ENCODE measurements around the gene XK.
"Not testable (repeated sequence)": the region's sequence is repeated elsewhere in the genome, so short reads cannot be mapped to it uniquely, and the experiment has no call there.

XK gene
- 0.30 to 0.56 reads per million in 2 experiments for total RNA-seq

- DNase-seq (ENCODE audit: low read depth) = no peak
These were observed at the start of gene XK for GRCh38 chrX:37685381-37686359. XK (plus strand) TSS chrX:37685791; CDS start chrX:37685962, 171 bp downstream.

- no peak for DNase-seq (ENCODE audit: low read depth)
These were observed 47.5 kb upstream of the XK start for GRCh38 chrX:37638047-37638446.

- no peak for DNase-seq (ENCODE audit: low read depth)
These were observed 45.4 kb upstream of the XK start for GRCh38 chrX:37640142-37640541.

GRCh38 chrX:37641859-37642258 lies 43.7 kb upstream of the XK start:
- no peak for DNase-seq (ENCODE audit: low read depth)

DNA sequence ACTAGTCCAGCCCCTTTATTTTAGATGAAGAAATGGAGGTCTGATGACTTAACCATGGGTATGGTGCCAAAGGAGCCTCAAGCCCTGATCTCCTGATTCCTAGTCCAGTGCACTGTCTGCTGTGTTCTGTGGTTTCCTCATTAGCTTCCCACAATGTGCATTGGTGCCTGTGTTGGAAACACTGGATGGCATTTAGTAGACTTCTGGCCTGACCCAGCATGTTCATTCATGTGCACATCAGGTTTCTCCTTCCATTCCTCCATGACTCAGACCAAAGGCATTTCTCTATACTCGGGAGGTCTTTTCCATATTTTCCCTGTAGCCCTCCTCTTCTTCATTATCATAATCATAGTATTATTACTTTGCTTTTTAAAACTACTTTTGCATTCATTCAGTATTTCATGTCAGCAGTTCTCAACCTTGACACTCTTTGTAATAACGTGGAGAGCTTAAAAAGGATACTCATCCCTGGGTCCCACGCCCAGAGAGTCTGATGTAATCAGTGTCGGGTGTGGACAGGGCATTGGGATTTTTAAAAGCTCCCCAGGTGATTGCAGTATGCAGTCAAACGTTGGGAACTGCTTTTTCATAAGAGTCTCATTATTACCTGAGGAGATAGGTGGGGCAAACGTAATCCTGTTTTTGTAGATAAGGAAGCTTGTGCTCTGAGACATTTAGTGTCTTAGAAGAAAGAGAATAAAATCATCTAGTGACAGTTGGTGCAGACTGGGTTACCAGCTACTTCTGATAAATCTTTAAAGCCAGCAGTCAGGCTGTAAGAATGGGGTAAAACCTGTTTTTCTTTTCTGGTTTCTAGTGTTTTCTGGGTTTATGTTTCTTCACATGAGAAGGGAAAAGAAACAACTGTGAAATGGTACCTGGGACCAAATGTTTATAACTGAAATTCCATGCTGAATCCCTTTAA lies 40.9 kb upstream of the XK start:
- DNase-seq (ENCODE audit: low read depth) = no peak

DNA sequence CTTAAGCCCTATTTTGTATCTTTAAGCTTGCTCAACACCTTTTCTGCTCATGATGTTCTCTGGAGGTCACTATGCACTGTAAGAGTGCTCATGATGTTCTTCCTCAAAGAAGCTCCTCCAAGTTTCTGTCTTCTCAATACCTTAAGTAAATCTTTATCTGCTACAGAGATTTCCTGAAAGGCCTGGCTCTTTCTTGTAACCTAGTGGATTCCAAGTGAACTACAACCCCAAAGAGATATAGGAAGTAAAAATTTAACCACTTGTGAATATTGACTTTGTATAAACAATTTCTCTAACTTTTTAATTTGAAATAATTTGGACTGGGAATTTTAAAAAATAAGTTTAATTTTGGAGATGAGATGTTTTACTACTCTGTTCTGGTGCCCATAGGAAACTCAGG lies 39.3 kb upstream of the XK start:
- DNase-seq (ENCODE audit: low read depth) = no peak

DNA sequence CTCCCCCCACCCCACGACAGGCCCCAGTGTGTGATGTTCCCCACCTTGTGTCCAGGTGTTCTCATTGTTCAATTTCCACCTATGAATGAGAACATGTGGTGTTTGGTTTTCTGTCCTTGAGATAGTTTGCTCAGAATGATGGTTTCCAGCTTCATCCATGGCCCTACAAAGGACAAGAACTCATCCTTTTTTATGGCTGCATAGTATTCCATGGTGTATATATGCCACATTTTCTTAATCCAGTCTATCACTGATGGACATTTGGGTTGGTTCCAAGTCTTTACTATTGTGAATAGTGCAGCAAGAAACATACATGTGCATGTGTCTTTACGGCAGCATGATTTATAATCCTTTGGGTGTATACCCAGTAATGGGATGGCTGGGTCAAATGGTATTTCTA lies 34.7 kb upstream of the XK start:
- not testable (repeated sequence) for DNase-seq (ENCODE audit: low read depth)

GRCh38 chrX:37651921-37652452 lies 33.6 kb upstream of the XK start:
- DNase-seq (ENCODE audit: low read depth) = no peak

- DNase-seq (ENCODE audit: low read depth) = no peak
These were observed 32.9 kb upstream of the XK start for GRCh38 chrX:37652589-37653231.

- no peak for DNase-seq (ENCODE audit: low read depth)
These were observed 32.0 kb upstream of the XK start for GRCh38 chrX:37653397-37654085.

DNA sequence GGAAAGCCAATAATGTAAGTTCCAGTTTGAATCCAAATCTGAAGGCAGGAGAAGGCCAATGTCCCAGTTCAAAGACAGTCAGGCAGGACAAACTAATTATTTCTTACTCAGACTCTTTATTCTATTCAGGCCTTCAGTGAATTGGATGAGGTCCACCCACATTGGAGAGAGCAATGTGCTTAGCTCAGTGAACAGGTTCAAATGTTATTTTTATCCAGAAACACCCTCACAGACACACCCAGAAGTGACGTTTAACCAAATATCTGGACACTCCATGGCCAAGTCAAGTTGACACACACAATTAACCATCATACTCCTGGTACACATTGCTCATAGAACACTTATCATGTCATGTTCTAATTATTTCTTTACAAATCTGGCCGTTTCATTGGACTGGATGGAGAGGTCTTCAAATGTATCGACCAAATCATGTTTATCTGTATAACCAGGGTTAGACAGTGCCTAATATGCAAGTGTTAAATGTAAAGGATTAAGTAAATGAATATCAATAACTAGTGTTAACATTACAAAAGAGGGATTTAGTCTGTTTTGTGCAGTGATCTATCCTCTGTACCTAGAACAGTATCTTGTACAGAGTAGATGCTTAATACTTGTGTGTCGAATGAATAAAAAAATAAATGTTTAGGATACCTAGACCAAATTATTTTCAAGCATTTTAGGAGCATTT lies 27.1 kb upstream of the XK start:
- DNase-seq (ENCODE audit: low read depth) = no peak

GRCh38 chrX:37659047-37659446 lies 26.5 kb upstream of the XK start:
- no peak for DNase-seq (ENCODE audit: low read depth)

DNA sequence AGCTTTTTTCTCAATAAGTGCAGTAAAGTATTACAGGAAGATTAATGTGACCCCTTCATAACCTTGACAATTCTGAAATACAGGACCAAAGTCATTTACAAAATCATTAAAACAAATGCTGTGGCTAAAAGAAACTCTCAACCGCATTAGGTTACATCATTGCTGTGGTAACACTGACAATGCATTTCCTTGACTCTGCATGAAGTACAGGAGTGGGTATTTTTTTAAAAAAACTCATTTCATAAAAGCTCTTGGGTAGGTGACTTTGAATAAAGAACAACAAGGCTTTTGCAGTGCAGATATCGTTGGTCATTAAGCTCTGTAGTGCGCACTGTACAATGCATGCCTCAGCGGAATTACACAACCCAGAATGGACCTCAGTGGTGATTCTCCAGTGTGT lies 23.4 kb upstream of the XK start:
- no peak for DNase-seq (ENCODE audit: low read depth)

- DNase-seq (ENCODE audit: low read depth) = no peak
These were observed 19.1 kb upstream of the XK start for GRCh38 chrX:37666516-37666915.

- no peak for DNase-seq (ENCODE audit: low read depth)
These were observed 18.4 kb upstream of the XK start for GRCh38 chrX:37667141-37667540.

GRCh38 chrX:37672563-37672962 lies 13.0 kb upstream of the XK start:
- DNase-seq (ENCODE audit: low read depth) = no peak

- DNase-seq (ENCODE audit: low read depth) = no peak
These were observed 8.8 kb upstream of the XK start for GRCh38 chrX:37676811-37677210.

GRCh38 chrX:37677243-37677642 lies 8.3 kb upstream of the XK start:
- DNase-seq (ENCODE audit: low read depth) = no peak

DNA sequence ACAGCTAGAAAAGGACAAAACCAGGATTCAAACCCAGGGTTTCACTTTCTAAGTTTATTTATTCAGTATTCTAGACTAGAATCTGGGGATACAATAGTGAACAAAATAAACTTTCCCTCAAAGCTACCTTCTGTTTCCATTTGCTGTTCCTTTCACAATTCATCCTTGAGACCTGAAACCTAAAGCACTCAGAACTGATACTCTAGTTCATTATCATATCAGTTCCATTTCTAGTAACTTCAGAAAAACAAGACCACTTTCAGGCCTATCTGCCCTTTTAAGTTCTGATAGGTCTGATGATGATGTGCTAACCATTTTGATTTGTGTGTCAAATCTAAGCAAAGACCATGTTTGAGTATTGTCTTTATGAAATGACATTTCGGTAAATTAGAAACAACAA lies 7.8 kb upstream of the XK start:
- DNase-seq (ENCODE audit: low read depth) = no peak

GRCh38 chrX:37678574-37678973 lies 7.0 kb upstream of the XK start:
- DNase-seq (ENCODE audit: low read depth) = no peak

DNA sequence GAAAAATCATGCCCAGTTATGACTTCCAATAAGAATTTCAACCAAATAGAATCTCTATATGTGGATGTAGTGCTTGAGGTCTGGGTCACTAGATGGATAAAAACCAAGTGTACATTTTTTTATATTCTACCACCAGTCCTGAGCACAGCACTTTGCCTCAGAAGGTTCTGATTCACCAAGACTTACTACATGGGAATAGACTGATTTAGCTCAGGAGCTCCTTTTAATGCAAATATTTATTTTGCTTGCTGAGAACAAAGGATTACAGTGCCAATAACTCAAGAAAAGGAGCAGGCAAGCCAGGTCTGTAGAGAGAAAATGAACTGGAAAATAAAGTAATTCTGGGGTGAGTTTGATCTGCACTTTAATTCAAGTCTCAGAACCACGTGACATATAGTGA lies 6.4 kb upstream of the XK start:
- DNase-seq (ENCODE audit: low read depth) = no peak

All from T follicular helper cell (primary cell).